ENCODE results near the gene EIF4B.

DNA sequence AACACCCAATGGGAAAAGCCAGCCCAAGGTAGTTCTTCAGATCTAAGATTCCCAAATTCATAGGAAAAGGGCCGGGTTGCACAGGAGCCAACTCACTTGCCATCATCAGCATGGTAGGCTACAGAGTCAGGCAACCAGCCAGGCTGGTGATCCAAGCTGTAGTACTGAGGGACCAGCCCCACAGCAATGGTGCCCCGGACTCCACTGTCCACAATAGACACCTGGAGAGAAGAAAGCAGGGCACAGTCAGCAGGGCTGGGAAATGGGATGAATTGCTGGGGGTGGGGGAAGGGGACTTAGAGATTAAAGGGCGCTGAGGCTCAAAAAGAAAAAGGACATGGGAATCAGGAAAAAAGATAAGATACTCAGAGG is 68.7 kb downstream of the EIF4B start:
- TF ChIP-seq, protein P1, sequence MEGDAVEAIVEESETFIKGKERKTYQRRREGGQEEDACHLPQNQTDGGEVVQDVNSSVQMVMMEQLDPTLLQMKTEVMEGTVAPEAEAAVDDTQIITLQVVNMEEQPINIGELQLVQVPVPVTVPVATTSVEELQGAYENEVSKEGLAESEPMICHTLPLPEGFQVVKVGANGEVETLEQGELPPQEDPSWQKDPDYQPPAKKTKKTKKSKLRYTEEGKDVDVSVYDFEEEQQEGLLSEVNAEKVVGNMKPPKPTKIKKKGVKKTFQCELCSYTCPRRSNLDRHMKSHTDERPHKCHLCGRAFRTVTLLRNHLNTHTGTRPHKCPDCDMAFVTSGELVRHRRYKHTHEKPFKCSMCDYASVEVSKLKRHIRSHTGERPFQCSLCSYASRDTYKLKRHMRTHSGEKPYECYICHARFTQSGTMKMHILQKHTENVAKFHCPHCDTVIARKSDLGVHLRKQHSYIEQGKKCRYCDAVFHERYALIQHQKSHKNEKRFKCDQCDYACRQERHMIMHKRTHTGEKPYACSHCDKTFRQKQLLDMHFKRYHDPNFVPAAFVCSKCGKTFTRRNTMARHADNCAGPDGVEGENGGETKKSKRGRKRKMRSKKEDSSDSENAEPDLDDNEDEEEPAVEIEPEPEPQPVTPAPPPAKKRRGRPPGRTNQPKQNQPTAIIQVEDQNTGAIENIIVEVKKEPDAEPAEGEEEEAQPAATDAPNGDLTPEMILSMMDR (IDR thresholded peaks at IDR 0.05), result no peak
- TF ChIP-seq EP300 (IDR thresholded peaks at IDR 0.05) (no peak), POLR2AphosphoS5 (IDR thresholded peaks at IDR 0.05) (no peak)
